GM19372 (cell line): ENCODE measurements around the gene GRIPAP1.
A peak's percentile ranks its signal among the peaks of the same experiment; 100 is the strongest.

Experiments used
- ATAC-seq: cut with Tn5 transposase; IDR thresholded peaks from one replicate; pipeline ENCODE4 v1.9.1; 2021; ENCODE audit warnings: mild to moderate bottlenecking, low read depth, moderate library complexity; ENCODE audit not compliant: unreplicated experiment

The GRIPAP1 gene

DNA sequence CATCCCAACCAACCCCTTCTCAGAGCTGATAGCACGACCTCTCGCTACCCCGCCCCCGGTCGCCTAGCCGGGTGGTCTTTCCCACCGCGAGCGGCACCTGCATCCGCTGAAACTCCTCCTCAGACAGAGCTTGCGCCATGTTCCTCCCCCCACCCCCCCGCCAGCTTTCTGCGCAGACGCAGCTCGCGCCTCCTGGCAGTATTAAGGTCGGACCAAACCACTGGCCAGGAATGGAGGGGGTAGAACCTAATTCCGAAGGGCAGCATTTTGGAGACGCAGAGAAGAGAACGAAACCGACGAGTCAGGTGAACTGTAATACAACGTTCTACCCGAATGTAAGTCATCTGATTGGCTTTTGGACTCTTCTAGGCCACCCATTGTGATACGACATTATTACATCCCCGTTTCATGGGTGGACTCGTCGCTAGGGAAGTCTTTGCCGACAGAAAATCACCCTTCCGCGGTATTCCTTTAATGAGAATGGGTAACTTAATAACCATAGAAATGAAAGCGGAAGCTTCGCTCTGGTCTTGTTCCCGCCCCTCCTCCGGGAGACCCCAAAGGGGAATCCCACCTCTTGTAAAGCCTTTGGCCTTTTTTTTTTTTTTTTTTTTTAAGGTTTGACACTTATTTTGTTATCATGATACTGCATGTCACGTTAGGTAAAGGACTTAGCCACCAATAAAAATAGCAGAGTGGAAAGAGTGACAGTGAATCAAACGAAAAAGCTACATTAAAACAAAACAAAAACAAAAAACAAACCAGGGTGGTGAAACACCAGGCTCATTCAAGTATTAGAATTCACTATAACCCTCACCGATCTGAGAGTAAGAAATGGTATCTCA, at the start of gene GRIPAP1:
Gene GRIPAP1, minus strand, starts transcription at position 174 of the 845 bp plus-strand sequence. Its CDS starts 35 bp downstream, at position 139.
- peak; percentile 75 for ATAC-seq

DNA sequence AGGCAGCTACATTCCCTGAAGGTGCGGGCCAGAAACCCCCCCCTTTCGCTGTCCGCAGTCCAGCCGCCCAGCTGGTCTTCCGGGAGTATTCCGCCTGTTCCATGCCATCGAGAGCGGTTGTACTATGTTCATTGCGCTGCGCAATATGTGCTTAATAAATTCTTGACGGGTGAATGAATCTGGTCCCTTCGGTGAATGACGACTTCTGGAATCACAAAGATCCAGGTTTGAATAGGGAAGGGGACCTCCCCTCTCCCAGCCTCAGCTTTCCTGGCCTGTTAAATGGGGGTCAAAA, 41.9 kb upstream of the GRIPAP1 start:
- no peak for ATAC-seq

GRCh38 chrX:49043220-49043986, 41.3 kb upstream of the GRIPAP1 start, which contains the start of gene TFE3:
Gene TFE3, minus strand, starts transcription at chrX:49043357. Its CDS starts 131 bp downstream, at chrX:49043226.
- peak; percentile 94 for ATAC-seq

DNA sequence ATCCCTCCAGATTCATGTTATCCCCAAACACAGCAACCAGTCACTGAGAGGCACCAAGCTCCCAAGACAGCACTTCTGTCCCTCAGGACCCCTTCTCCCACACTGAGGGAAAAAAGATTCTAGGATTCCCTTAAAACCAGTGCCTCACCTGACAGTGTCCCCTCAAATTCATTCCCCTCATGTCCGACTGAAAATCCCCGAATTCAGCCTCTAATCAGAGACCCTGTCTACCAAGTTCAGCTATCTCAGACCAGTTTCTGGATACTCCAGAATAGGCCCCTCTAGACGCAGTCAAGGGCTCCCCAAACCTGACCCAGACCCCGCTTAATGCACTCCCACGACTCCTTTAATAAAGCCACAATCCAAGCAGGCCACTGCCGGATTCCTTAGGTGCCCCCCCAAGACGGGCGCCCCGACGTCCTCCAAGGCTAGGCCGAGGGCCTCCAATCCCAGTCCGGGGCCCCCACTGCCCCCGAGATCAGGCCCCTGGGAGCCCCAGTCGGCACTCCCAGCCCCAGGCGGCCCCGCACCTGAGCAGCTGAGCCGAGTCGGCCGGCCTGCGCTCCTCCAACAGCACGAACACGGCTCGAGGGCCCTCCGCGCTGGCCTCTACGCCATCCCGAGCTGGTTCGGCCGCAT, 40.6 kb upstream of the GRIPAP1 start:
- peak; percentile 2 for ATAC-seq

DNA sequence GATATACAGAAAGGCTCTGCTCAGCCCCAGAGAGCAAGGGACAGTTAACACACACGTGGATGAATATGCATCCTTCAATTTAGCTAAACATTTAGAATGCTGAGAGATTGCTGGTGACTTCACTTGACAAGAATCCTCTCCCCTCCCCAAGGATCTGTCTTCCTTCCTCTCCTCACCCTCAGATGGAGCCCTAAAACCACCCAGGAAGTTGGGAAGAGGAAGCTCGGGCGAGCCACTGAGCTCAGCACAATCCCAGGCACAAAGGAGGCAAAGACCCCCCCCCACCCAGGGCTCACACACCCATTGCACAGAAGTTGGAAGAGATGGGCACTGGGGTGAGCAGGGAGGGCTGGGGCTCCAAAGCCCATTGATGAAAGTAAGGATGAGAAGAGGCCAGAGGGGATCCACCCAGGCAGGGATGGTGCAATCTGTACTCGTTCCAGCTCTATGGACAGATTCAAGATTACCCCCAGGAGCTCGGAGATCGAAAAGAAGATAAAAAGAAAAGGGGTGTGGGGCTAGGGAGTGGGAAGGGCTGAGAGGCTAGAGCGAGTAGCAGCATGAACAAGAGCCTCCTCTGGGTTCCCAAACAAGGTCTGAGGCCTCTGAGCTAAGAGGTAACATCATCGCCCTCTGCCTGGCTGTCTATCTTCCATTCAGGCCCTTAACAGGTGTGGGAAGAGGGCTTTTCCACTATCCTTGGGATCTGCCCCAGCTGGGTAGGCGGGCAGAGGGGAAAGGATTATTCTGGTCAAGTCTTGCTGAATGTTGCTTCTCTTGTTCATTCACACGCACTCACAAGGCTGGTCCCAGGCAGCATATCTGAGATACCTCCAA, 39.9 kb upstream of the GRIPAP1 start:
- no peak for ATAC-seq

DNA sequence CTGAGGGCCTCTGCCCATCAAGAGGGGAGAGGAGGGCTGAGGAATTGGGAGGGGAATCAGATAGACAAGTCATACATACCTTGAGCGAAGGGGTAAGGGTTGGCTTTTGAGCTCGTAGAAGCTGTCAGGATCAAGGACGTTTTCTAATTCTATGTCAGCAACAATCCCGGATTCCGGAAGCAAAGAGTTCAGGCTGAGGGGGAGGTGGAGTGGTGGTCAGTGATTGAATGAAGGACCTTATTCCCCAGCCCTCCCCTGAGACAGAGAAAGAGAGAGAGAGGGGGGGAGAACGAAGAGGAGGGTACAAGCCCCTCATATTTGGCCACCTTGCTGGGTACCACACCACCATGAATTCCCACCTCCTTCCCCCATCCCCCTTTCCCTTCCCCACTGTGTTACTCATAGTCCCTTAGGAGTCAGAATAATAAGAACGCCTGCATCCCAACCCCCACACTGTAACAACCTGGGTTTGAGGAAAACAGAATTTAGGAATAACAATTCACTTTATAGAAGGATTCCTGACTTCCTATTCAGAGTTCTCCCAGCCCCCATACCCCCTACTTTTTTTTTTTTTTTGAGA, 38.4 kb upstream of the GRIPAP1 start:
- ATAC-seq = no peak

GRCh38 chrX:49039598-49040375, 37.7 kb upstream of the GRIPAP1 start:
- ATAC-seq = no peak

GRCh38 chrX:49037883-49038475, 35.9 kb upstream of the GRIPAP1 start:
- ATAC-seq = no peak

- no peak for ATAC-seq
Observed at GRCh38 chrX:49030283-49030682, 28.2 kb upstream of the GRIPAP1 start.

DNA sequence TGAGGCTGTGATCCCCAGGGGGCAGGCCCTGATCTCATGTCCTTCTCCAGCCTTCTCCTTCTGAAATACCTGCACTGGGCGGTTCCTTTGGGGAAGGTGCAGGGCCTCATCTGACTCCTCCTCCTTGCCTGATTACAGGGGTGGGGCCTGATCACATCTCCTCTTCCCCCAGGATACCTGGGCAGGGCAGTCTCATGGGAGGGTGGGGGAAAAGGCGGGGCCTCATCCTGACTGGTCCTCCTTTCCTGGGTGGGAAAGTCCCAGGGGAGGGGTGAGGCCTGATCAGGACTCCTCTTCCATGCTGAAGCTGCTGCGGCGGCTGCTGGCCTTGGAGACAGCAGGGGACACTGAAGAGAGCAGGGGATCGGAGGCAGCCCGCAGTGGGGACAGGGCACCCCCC, 27.8 kb upstream of the GRIPAP1 start:
- ATAC-seq = no peak

GRCh38 chrX:49019599-49020249, 17.7 kb upstream of the GRIPAP1 start:
- ATAC-seq = no peak

DNA sequence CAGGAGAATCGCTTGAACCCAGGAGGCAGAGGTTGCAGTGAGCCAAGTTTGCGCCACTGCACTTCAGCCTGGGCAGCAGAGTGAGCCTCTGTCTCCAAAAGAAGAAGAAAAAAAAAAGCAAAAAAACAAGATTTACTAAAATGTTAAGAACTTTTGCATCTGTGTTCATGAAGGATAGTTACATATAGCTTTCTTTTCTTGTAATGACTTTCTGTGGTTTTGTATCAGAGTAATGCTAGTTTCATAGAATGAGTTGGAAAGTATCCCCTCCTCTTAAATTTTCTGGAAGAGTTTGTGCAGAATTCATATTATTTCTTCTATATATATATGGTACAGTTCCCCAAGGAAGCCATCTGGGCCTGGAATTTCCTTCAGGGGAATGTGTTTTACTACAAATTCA, 17.0 kb upstream of the GRIPAP1 start:
- no peak for ATAC-seq

- no peak for ATAC-seq
Observed at GRCh38 chrX:49003696-49004095, 1.6 kb upstream of the GRIPAP1 start.

GRCh38 chrX:49001521-49002090, 458 bp downstream of the GRIPAP1 start:
- ATAC-seq = peak; percentile 29

- ATAC-seq = no peak
Observed at GRCh38 chrX:49000636-49001035, 1.4 kb downstream of the GRIPAP1 start.

DNA sequence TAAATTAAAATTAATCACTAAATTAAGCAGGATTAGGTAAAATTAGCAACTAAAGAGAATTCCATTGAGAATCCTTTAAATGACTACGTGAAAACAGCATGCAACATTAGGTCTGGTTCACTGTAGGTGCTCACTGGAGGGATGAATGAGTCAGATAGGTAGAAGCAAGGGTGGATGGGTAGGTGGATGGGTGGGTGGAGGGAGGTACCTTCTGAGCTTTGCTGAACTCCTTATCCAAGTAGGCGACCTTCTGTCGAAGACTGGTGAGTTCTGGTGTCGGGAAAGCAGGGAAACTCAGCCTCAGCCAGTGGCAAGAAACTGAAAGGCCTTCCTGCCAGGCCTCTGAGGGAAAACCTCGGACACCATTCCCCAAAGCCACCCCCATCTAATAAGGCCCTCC, 3.0 kb downstream of the GRIPAP1 start:
- ATAC-seq = no peak

GRCh38 chrX:48998391-48998790, 3.7 kb downstream of the GRIPAP1 start:
- no peak for ATAC-seq

DNA sequence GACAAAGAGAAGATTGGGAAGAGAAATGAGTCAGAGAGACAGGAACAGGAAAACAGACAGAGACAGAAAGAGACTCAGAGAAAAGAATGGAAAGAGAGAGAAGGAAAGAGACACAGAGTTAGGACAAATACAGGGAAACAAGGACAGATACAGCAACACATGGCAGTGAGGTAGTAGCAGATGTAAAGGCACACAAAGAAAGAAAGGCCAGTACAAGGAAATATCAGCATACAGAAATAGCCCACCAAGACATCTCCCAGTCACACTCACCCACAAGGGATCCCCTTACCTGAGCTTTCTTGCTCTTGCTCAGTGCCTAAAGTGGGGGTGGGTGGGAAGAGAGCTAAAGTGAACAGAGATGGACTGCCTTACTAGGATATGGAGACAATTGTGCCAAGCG, 4.2 kb downstream of the GRIPAP1 start:
- no peak for ATAC-seq
